HG02588 (cell line): Measurements from ENCODE around the gene GAK.

Source experiments
- ATAC-seq: cut with Tn5 transposase; IDR thresholded peaks from one replicate; pipeline ENCODE4 v1.9.1; 2021; ENCODE audit warnings: mild to moderate bottlenecking, moderate library complexity; ENCODE audit not compliant: unreplicated experiment

The GAK gene

GRCh38 chr4:833156-833555, 99.0 kb downstream of the GAK start:
- no peak for ATAC-seq

DNA sequence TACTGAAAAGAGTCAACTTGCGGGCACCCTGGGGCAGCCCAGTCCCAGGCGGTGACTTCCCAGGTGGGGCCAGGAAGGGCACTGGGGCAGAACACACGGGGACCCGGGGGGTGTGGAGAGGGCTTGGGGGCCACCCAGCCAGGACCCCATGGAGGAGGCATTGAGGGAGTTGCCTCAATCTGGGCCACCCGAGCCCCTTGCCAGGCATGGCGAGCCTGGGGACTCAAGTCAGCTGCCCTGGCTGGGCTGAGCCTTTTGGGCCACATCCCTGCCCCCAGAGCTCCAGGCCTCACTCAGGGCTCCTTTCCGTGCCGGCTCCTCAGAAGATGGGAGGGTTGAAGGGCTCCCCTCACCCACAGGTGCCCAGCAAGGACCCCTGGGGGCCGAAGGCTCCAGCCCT, 99.6 kb downstream of the GAK start:
- no peak for ATAC-seq

- no peak for ATAC-seq
These were observed 100.0 kb downstream of the GAK start for GRCh38 chr4:832108-832507.

GRCh38 chr4:831483-831805, 100.7 kb downstream of the GAK start:
- ATAC-seq, result no peak

- no peak for ATAC-seq
These were observed 101.3 kb downstream of the GAK start for GRCh38 chr4:830601-831482.

GRCh38 chr4:829761-830600, 102.1 kb downstream of the GAK start:
- no peak for ATAC-seq

GRCh38 chr4:829291-829690, 102.8 kb downstream of the GAK start:
- ATAC-seq, result no peak

DNA sequence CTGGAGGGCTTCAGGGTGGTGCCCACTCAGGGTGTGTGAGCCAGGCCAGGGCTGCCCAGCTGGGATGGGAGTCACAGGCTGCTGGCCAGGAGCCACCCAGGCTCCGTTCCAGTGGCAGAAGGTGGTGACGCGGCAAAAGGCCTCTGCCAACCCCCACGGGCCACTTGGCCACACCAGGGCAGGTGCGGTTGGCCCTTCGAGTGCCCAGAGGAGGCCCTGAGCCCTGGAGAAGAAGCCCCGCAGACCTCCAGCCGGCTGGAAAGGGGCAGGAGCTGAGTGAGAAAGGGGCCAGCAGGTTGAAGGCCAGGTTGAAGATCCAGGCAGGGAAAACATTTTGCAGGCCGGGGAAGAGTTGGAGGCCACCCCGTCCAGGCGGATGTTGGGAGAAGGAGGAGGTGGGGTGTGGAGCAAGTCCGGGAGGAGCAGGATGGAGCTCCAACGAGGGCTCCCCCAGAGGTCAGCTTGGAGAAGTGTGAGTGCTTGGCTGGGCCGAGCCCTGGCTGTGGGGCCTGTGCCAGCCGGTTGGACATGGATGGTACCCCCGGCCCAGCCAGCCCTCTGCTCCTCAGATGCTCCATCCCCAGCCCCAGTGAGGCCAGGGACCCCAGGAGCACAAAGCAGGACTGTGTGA, 103.4 kb downstream of the GAK start:
- no peak for ATAC-seq

DNA sequence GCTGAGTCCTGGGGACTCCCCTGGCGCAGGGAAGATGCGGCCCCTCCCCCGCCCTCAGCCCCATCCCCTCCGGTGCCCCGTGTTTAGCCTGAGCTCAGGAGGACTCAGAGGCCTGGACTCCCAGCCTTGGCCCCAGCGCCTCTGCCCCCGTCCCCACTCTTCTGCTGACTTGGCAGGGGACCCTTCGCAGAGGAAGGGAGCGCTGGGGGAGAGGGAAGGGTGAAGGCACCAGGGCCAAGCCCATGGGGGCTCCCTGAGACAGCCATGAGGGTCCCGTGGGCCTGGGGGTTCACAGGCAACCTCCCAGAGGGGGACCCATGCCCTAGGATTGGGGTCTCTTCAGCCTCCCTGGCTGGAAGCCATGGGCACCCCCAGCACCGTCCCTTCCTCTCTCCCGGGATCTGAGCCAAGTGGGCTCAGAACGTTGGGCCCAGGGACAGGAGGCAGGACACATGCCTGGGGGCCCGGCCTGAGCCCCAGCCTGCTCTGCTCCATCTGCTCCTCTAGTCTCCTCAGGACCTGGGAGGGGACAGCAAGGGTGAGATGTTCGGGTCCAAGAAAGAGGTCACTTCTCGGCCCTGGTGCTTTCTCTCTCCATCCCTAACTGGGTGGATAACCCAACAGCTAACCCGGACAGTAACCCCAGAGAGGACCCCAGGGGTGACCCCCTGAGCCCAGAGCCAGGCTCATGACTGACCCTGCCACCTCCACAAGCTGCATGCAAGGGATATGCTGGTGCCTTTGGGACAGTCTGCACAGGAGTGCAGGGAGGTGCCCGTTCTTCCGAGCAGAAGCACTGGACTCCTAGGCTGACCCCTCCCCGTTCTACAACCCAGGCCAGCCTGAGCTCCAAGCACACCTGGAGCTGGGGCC, 104.7 kb downstream of the GAK start:
- no peak for ATAC-seq

- no peak for ATAC-seq
These were observed 105.5 kb downstream of the GAK start for GRCh38 chr4:826508-827208.

- no peak for ATAC-seq
These were observed 106.2 kb downstream of the GAK start, which contains the start of gene CPLX1 for GRCh38 chr4:825971-826330. TSS of gene CPLX1 (minus strand) at chr4:826129. CDS start at chr4:824522, 1,607 bp downstream.

DNA sequence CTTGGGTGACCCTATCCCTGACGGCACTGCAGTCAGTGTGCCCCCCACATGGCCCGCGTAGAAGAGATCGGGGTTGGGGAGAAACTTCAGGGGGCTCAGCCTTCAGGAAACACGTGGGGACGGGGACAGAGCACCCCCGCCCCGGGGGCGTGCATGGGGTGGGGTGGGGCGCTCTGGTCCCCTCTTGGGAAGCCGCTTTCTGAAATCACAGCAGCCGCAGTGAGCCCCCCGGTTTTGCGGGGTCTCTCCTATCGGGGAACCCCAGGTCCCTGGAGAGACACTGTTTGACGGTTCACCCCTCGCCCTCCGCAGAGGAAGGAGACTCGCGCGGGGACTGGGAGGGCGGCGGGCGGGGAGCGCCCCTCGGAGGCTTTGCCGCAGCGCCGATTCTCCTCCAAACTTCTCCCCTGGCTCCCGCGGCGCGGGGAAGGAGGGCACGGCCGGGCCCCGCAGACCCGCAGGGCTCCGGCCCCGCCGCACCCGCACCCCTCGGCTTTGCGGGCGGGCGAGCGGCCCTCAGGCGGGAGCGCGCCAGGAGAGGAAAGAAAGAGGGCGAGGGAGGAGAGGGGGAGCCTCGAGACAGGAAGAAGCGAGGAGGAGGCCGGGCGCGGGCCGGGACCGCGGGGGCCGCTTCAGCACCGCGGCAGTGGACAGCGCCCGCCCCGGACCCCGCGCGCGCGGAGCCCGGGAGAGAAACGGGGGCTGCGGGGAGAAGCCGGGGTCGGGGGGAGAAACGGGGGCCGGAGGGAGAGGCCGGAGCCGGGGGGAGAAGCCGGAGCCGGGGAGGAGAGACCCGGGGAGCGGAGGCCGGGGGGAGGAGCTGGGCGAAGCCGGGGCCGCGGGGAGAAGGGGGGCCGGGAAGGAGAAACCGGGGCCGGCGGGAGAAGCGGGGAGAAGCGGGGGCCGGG, 106.8 kb downstream of the GAK start:
- no peak for ATAC-seq

- no peak for ATAC-seq
These were observed 107.6 kb downstream of the GAK start for GRCh38 chr4:824461-825062.

DNA sequence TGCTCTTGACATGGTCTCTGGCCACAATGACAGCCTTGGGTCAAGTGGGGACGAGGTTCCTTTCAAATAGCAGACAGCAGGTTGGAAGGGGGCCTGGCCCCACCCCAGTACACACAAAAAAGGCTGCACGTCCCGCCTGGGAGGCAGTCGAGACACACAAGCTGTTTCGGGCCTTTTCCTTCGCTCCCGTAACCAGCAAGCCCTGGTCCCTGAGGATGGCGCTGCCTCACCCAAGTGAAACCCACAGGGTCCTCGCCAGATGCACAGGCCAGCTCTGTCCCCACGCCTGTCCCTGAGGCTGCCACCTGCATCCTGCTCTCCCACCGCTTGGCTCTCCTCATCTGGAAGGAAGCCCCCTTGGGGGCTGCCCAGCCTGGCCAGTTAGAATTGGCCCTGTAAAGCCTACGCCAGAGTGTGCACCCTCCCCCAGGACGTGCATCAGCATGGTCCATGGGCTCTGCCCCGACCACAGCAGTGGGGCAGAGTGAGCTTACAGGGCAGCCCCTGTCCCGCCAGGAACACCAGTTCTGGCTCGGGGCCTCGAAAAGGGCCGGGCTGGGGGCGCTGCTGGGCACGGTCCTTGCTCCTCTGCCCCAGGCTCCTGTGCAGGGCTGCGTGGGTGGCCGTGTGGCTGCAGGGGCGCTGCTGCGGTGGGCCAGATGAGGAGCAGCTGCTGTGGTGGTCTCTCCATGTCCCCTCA, 108.2 kb downstream of the GAK start:
- ATAC-seq, result no peak

GRCh38 chr4:823176-823760, 108.8 kb downstream of the GAK start:
- no peak for ATAC-seq

GRCh38 chr4:822361-823175, 109.5 kb downstream of the GAK start:
- no peak for ATAC-seq

- ATAC-seq, result no peak
These were observed 110.5 kb downstream of the GAK start for GRCh38 chr4:821631-822030.
